HEK293 (cell line): ENCODE measurements around the gene EVC.

ENCODE experiments used
- CTCF ChIA-PET: fragments of 350-600 bp; formaldehyde crosslinking; extraction: SDS; loops from one replicate; lab custom pipeline; 2021; ENCODE audit warnings: antibody characterized with exemption; lab: Yijun Ruan, JAX
- POLR2A ChIA-PET: fragments of 300-600 bp; formaldehyde crosslinking; extraction: SDS; loops from one replicate; lab custom pipeline; 2020; ENCODE audit warnings: antibody characterized with exemption, inconsistent platforms; lab: Yijun Ruan, JAX
- H3K27ac ChIP-seq: fragments of 200-500 bp; sonication (Bioruptor generic); 2 replicates; pipeline ENCODE4 v1.5.1; 2014; ENCODE audit warnings: low read depth, low read length, control low read depth, inconsistent platforms; ENCODE audit errors: extremely low read depth
- H3K36me3 ChIP-seq, 2 experiments: fragments of 200-500 bp in 1 of 2; sonication (Bioruptor generic) in 1 of 2; 1 replicate in 1 of 2; 2 replicates in 1 of 2; pipeline ENCODE4 v1.5.1; 2014 to 2017; ENCODE audit warnings: inconsistent platforms in 2 of 2, low read length in 2 of 2; ENCODE audit not compliant: control insufficient read depth in 2 of 2, insufficient read depth in 1 of 2
- H3K4me1 ChIP-seq: fragments of 200-500 bp; sonication (Bioruptor generic); 2 replicates; pipeline ENCODE4 v1.5.1; 2014; ENCODE audit warnings: mild to moderate bottlenecking, low read length, inconsistent platforms; ENCODE audit not compliant: control insufficient read depth, insufficient read depth
- H3K4me3 ChIP-seq: 2 replicates; pipeline ENCODE4 v1.5.1; 2011; ENCODE audit warnings: low read depth, mild to moderate bottlenecking, control low read depth, low read length, moderate library complexity
- H3K9me3 ChIP-seq: fragments of 200-500 bp; sonication (Bioruptor generic); 2 replicates; pipeline ENCODE4 v1.5.1; 2014; ENCODE audit warnings: low read depth, low read length, inconsistent platforms; ENCODE audit not compliant: control insufficient read depth, insufficient read depth
- BCL11B ChIP-seq: fragments of 450-650 bp; formaldehyde crosslinking; IDR thresholded peaks from 2 replicates; pipeline ENCODE4 v1.5.1; 2016; ENCODE audit warnings: low read depth, missing biosample characterization, missing genetic modification characterization
- EGR2 ChIP-seq: fragments of 450-650 bp; formaldehyde crosslinking; IDR thresholded peaks from 2 replicates; pipeline ENCODE4 v1.5.1; 2016; ENCODE audit warnings: low read depth, missing biosample characterization, missing genetic modification characterization
- KLF9 ChIP-seq: fragments of 450-650 bp; formaldehyde crosslinking; IDR thresholded peaks from 2 replicates; pipeline ENCODE4 v1.5.1; 2016; ENCODE audit warnings: missing biosample characterization, missing genetic modification characterization, low read depth
- REPIN1 ChIP-seq: fragments of 450-650 bp; formaldehyde crosslinking; IDR thresholded peaks from 2 replicates; pipeline ENCODE4 v1.5.1; 2017; ENCODE audit warnings: missing biosample characterization, missing genetic modification characterization, low read depth
- SCRT2 ChIP-seq: fragments of 450-650 bp; formaldehyde crosslinking; IDR thresholded peaks from 2 replicates; pipeline ENCODE4 v1.5.1; 2016; ENCODE audit warnings: missing biosample characterization, missing genetic modification characterization
- ZEB2 ChIP-seq: fragments of 450-650 bp; formaldehyde crosslinking; IDR thresholded peaks from 2 replicates; pipeline ENCODE4 v1.5.1; 2016; ENCODE audit warnings: missing biosample characterization, missing genetic modification characterization
- ZNF140 ChIP-seq: fragments of 450-650 bp; formaldehyde crosslinking; IDR thresholded peaks from 2 replicates; pipeline ENCODE4 v1.5.1; 2016; ENCODE audit warnings: missing biosample characterization, missing genetic modification characterization
- ZNF354C ChIP-seq: fragments of 450-650 bp; formaldehyde crosslinking; IDR thresholded peaks from 2 replicates; pipeline ENCODE4 v1.5.1; 2016; ENCODE audit warnings: missing biosample characterization, missing genetic modification characterization, low read depth, borderline replicate concordance
- ZNF596 ChIP-seq: fragments of 450-650 bp; IDR thresholded peaks from 2 replicates; pipeline ENCODE4 v1.5.0; 2018; ENCODE audit warnings: missing biosample characterization, mild to moderate bottlenecking, missing genetic modification characterization, moderate library complexity
- ZNF623 ChIP-seq: fragments of 450-650 bp; formaldehyde crosslinking; IDR thresholded peaks from 2 replicates; pipeline ENCODE4 v1.5.1; 2016; ENCODE audit warnings: missing biosample characterization, missing genetic modification characterization
- ZNF664 ChIP-seq: fragments of 450-650 bp; formaldehyde crosslinking; IDR thresholded peaks from 2 replicates; pipeline ENCODE4 v1.5.1; 2016; ENCODE audit warnings: missing biosample characterization, missing genetic modification characterization
- ZNF837 ChIP-seq: fragments of 450-650 bp; formaldehyde crosslinking; IDR thresholded peaks from 2 replicates; pipeline ENCODE4 v1.5.1; 2016; ENCODE audit warnings: missing biosample characterization, missing genetic modification characterization
- ZSCAN23 ChIP-seq: fragments of 450-650 bp; formaldehyde crosslinking; IDR thresholded peaks from 2 replicates; pipeline ENCODE4 v1.5.1; 2016; ENCODE audit warnings: missing biosample characterization, missing genetic modification characterization
- TF ChIP-seq, protein P1 (sequence below): fragments of 450-650 bp; formaldehyde crosslinking; IDR thresholded peaks from 2 replicates; pipeline ENCODE4; 2016; ENCODE audit warnings: missing biosample characterization, missing genetic modification characterization
- TF ChIP-seq, protein P2 (sequence below): fragments of 450-650 bp; formaldehyde crosslinking; IDR thresholded peaks from 2 replicates; pipeline ENCODE4 v1.5.1; 2016; ENCODE audit warnings: missing biosample characterization, missing genetic modification characterization
- TF ChIP-seq, protein P3 (sequence below): fragments of 450-650 bp; formaldehyde crosslinking; IDR thresholded peaks from 2 replicates; pipeline ENCODE4 v1.5.1; 2016; ENCODE audit warnings: missing biosample characterization, missing genetic modification characterization, borderline replicate concordance

EVC gene

DNA sequence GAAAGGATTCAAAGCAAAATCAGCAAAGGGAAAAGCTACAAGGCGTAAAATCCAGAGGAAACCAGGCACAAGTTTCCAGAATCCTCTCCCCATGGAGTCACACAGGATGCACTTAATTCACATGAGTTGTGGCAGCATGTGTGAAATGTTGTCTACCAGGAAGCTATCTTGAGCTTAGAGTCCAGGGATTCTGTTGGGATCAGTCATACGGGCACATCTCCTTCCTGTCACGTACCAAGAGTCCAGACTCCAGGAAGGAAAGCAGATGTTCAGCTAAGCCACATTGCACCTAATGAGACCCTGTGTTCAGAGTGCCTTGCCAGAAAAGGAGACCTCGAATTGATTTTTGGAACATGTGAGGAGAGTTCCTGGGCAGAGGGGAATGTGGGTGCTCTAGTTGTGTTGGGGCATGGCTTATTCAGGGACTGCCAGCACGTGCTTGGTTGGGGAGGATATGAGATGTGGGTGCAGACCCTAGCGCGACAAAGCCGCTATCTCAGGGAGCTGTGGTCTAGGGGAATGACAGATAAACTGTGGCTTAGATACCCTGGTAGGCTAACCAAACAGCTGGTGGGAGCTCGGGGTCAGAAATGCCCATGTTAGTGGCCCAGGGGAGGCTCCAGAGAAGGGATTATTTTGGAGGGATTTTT, 70.0 kb downstream of the EVC start (continued):
- TF ChIP-seq, protein P1, sequence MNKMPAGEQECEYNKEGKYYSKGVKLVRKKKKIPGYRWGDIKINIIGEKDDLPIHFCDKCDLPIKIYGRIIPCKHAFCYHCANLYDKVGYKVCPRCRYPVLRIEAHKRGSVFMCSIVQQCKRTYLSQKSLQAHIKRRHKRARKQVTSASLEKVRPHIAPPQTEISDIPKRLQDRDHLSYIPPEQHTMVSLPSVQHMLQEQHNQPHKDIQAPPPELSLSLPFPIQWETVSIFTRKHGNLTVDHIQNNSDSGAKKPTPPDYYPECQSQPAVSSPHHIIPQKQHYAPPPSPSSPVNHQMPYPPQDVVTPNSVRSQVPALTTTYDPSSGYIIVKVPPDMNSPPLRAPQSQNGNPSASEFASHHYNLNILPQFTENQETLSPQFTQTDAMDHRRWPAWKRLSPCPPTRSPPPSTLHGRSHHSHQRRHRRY (tag by site-specific recombination) = no peak

DNA sequence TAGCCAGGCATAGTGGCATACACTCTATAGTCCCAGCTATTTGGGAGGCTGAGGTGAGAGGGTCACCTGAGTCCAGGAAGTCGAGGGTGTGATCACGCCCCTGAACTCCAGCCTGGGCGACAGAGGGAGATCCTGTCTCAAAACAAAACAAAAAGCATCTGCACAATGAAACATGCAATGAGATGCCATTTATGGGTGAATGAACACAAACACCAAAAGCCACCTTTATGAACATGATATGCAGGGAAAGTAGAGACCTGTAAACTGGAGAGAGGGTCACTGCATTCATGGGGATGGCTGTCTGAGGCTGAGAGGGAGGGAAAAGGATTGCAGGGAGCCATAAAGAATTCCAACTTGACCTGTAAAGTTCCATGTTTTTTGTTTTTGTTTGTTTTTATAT, 70.7 kb downstream of the EVC start:
- H3K4me3 ChIP-seq = no peak overlapping the region
- no peaks in the 10 kb centered on the region for H3K4me1 ChIP-seq
- CTCF ChIA-PET = interaction anchor here (0.6 kb wide), 1 partner anchor 310 kb away, joined by 3 read pairs; no protein-coding TSS in a partner anchor
- peaks cover 0 to 36% of the 10 kb centered on the region in 2 experiments; a peak in 1 of 3 replicates for H3K36me3 ChIP-seq
- no peak for TF ChIP-seq ZNF837 (tag by site-specific recombination)
- TF ChIP-seq, protein P2, sequence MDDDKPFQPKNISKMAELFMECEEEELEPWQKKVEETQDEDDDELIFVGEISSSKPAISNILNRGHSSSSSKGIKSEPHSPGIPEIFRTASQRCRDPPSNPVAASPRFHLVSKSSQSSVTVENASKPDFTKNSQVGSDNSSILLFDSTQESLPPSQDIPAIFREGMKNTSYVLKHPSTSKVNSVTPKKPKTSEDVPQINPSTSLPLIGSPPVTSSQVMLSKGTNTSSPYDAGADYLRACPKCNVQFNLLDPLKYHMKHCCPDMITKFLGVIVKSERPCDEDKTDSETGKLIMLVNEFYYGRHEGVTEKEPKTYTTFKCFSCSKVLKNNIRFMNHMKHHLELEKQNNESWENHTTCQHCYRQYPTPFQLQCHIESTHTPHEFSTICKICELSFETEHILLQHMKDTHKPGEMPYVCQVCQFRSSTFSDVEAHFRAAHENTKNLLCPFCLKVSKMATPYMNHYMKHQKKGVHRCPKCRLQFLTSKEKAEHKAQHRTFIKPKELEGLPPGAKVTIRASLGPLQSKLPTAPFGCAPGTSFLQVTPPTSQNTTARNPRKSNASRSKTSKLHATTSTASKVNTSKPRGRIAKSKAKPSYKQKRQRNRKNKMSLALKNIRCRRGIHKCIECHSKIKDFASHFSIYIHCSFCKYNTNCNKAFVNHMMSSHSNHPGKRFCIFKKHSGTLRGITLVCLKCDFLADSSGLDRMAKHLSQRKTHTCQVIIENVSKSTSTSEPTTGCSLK (tag by site-specific recombination) = no peak
- TF ChIP-seq REPIN1 (tag by site-specific recombination) = no peak
- TF ChIP-seq ZEB2 (tag by site-specific recombination) = no peak
- TF ChIP-seq ZSCAN23 (tag by site-specific recombination) = no peak
- no peak for TF ChIP-seq EGR2 (tag by site-specific recombination)
- no peak for TF ChIP-seq BCL11B (tag by site-specific recombination)
- no peak for TF ChIP-seq ZNF664 (tag by site-specific recombination)
- TF ChIP-seq, protein P3, sequence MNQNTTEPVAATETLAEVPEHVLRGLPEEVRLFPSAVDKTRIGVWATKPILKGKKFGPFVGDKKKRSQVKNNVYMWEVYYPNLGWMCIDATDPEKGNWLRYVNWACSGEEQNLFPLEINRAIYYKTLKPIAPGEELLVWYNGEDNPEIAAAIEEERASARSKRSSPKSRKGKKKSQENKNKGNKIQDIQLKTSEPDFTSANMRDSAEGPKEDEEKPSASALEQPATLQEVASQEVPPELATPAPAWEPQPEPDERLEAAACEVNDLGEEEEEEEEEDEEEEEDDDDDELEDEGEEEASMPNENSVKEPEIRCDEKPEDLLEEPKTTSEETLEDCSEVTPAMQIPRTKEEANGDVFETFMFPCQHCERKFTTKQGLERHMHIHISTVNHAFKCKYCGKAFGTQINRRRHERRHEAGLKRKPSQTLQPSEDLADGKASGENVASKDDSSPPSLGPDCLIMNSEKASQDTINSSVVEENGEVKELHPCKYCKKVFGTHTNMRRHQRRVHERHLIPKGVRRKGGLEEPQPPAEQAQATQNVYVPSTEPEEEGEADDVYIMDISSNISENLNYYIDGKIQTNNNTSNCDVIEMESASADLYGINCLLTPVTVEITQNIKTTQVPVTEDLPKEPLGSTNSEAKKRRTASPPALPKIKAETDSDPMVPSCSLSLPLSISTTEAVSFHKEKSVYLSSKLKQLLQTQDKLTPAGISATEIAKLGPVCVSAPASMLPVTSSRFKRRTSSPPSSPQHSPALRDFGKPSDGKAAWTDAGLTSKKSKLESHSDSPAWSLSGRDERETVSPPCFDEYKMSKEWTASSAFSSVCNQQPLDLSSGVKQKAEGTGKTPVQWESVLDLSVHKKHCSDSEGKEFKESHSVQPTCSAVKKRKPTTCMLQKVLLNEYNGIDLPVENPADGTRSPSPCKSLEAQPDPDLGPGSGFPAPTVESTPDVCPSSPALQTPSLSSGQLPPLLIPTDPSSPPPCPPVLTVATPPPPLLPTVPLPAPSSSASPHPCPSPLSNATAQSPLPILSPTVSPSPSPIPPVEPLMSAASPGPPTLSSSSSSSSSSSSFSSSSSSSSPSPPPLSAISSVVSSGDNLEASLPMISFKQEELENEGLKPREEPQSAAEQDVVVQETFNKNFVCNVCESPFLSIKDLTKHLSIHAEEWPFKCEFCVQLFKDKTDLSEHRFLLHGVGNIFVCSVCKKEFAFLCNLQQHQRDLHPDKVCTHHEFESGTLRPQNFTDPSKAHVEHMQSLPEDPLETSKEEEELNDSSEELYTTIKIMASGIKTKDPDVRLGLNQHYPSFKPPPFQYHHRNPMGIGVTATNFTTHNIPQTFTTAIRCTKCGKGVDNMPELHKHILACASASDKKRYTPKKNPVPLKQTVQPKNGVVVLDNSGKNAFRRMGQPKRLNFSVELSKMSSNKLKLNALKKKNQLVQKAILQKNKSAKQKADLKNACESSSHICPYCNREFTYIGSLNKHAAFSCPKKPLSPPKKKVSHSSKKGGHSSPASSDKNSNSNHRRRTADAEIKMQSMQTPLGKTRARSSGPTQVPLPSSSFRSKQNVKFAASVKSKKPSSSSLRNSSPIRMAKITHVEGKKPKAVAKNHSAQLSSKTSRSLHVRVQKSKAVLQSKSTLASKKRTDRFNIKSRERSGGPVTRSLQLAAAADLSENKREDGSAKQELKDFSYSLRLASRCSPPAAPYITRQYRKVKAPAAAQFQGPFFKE (tag by site-specific recombination) = no peak
- no peak for TF ChIP-seq ZNF623
- TF ChIP-seq ZNF140 (tag by site-specific recombination) = no peak
- no peak for TF ChIP-seq SCRT2 (tag by site-specific recombination)
- TF ChIP-seq ZNF596 (tag by site-specific recombination) = no peak
- no peak for TF ChIP-seq KLF9 (tag by site-specific recombination)
- no peak for TF ChIP-seq ZNF354C
- TF ChIP-seq, all 188 proteins: peak for 0
- Histone ChIP-seq H3K9me3 (no peaks in the 10 kb centered on the region), H3K27ac (no peak overlapping the region)
- POLR2A ChIA-PET = no interaction called here
